Left colon (tissue), 2 donors: ENCODE measurements around the gene CLASP1. TPM values are rescaled to one million over a fixed set of nuclear protein-coding genes. Genes with fewer than 3 reads are reported as not detected.
A peak's percentile ranks its signal among the peaks of the same experiment; 100 is the strongest.
"Not testable (repeated sequence)": the region's sequence is repeated elsewhere in the genome, so short reads cannot be mapped to it uniquely, and the experiment has no call there.

ENCODE experiments used
- ATAC-seq: fragments of 200-7000 bp; cut with Tn5 transposase; one replicate; pipeline ENCODE4 v1.9.1; 2020; ENCODE audit warnings: mild to moderate bottlenecking, moderate library complexity
- DNase-seq, 2 donors: peaks; one replicate each; pipeline ENCODE4 v3.0.0-alpha.2; 2020
- intact Hi-C, 2 donors: fragments of 100-400 bp; cut with DNase I in 1 of 2; cut with micrococcal nuclease in 1 of 2; formaldehyde crosslinking; loops; one replicate each; pipeline versions ENCODE4 v1.11.2 to v1.14.0; 2022; cut with DNase I, micrococcal nuclease
- total RNA-seq, 2 donors: library from RNA; stranded (reverse); fragmentation: NEBNext Ultra II Directional; extraction: Animal tissue kit (Norgen Biotek cat#: 25700); gene quantifications; one replicate each; pipeline ENCODE4 v1.2.1, GENCODE V29; 2021
- donor health status: DM: no; HTN: no; CAD: no.
- donor health status: DM: yes; HTN: yes; CAD: no.

CLASP1 gene
- total RNA-seq, 2 donors from 2014 or later: 33.8 to 36.1 TPM

GRCh38 chr2:121501031-121501430 lies 148.2 kb downstream of the CLASP1 start:
- DNase-seq (no peak), ATAC-seq (no peak)
- intact Hi-C loops: no loop called here

DNA sequence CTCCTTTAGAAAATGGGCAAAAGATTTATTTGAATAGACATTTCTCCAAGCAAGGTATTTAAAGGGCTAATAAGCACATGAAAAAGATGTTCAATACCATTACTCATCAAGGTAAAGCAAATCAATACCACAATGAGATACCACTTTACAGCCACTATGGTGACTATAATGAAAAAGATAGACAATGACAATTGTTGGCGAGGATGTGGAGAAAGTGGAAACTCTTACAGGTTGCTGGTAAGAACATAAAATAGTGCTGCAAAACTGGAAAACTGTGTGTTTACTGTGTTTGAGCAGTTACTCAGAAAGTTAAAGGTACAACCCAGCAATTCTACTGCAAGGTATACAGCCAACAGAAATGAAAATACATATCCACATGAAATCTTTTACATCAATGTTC lies 150.5 kb downstream of the CLASP1 start:
- intact Hi-C loops: no loop called here
- ATAC-seq (no peak), DNase-seq (no peak)

DNA sequence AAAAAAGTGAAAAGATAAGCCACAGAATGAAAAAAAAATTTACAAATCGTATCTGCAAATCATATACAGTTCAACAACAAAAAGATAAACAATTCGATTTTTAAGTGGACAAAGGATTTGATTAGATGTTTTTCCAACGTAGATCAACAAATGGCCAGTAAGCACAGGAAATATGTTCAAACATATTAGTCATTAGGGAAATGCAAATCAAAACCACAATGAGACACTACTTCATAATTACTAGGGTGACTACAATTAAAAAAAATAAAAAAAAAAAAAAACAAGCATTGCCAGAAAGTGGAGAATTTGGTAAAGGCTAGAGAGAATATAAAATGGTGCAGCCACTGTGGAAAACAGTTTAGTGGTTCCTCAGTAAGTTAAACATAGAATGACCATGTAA lies 156.9 kb downstream of the CLASP1 start:
- DNase-seq (no peak), ATAC-seq (no peak)
- intact Hi-C loops: no loop called here

DNA sequence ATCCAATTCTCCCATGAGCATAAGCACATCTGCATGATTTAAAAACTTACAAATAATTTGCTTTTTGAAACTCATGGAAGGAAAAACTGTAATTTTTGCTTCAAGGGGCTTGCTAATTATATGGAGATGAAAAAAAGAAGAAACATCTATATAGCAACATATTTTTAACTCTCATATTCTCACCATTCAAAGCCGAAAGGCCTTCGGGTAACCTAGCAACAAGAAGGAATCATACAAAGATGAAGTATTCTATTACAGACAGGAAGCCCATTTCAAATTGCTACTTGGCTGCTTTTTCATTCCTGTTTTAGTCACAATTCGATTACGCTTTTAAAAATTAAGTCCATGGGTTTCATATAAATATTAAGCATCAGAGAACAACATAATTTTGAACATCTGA lies 157.7 kb downstream of the CLASP1 start:
- DNase-seq: no peak
- intact Hi-C loops: no loop called here
- no peak for ATAC-seq

DNA sequence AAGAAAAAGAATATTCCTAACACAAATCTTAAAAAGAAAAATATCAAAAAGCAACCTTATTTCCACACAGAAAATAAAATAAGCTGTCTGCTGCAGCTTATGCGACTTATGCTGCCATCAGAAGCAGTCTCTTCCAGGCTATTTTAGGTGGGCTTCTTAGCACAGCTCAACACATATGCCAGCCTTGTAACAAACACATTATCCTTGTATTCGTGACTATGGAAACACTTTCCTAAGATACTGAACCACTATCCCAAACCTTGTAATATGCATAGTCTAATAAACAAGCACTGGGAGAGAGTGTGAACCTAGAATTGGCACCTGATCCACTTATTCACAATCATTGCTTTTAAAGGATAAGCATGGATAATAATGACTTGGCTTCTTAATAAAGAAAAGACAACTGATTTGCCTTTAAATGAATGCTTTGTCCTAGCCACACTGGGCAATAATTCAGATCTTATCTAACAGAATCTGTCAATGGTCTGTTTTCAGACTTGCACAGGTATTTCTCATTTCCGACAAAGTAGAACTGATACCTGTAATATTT lies 158.6 kb downstream of the CLASP1 start:
- DNase-seq (no peak), ATAC-seq (no peak)
- intact Hi-C loops: no loop called here

GRCh38 chr2:121489911-121490583 lies 159.2 kb downstream of the CLASP1 start:
- DNase-seq (no peak), ATAC-seq (no peak)
- intact Hi-C loops: no loop called here

DNA sequence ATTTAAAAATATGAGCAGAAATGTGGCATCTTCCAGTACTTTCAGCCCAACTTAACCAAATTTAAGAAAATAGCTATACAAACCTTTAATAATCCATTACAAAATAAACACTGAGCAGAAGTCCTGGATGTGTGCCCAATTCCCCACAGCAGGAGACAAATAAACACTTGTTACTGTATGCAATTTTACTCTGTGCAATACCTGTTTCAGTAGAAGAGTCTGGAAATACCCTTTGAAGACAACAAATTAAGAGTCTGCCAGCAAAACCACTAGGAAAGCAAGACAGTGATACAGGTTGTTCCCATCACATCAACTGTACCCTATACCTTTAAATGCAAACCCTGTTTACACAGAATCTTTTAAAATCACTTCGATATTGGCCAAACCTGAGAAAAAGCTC lies 160.0 kb downstream of the CLASP1 start:
- ATAC-seq (no peak), DNase-seq (no peak)
- intact Hi-C loops: no loop called here

DNA sequence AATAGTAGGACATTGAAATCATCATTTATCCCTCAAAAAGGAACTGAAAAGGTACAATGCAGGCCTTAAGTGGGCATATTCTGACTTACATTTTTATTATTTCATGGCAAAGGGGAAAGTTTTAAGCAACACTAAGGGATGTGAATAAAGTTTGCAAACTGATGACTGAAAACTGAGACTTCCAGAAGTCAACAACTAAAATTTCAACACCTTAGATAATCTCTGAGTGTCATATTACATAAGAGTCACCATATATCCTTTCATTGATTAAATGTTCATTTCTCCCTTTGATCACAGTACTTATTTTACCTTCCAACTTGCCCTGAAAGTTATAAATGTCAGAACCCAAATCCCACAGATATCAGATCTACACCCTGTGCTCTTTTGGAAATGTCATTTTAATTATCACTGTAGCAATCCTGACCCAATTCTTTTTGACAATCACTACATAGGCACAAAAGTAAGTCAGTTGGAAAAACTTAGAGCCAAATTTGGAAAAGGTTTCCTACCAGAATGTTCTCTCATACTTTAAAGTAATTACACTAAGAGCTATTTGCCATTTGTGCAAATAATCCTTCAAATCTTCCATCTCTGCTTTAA lies 163.0 kb downstream of the CLASP1 start:
- intact Hi-C loops: no loop called here
- ATAC-seq (no peak), DNase-seq (no peak)

DNA sequence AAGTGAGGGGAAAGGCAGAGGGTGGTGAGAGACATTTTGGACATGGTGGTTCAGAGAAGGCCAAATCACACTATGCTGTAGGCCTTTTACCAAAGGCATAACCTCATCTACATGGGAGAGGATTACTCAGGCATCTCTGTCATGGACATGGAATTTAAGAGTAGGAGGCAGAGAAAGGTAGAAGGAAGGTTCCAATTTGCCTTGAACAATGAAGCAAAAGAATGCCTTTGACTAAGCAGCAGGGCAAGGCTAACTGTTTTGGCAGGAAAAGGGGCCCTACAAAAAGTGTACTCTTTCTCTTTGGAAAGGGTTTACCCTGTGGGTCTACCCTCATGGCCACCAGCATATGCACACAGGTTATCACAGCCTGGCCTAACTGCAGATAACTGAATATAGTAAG lies 164.2 kb downstream of the CLASP1 start:
- DNase-seq (no peak), ATAC-seq (no peak)
- intact Hi-C loops: no loop called here

- intact Hi-C loops: no loop called here
- ATAC-seq (no peak), DNase-seq (no peak)
These were observed 165.4 kb downstream of the CLASP1 start for GRCh38 chr2:121483846-121484245.

DNA sequence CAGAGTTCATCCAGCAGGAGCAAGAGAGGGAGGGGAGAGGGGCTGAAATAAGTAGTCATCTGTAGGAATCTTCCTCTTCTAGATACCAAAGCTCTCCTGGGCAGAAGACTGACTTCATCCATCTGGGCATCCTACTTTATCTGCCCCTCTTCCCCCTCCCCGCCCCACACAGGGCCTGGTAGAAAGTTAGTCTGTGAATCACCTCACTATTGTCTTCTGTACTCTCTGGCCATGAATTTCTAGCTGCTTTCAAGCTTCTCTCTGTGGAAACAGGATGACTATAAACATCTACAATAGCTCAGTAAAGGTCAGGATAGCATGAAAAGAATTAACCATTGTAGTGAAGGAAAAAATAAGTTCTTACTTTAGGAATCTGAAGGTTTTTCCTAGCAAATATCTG lies 166.2 kb downstream of the CLASP1 start:
- DNase-seq (no peak), ATAC-seq (no peak)
- intact Hi-C loops: no loop called here

GRCh38 chr2:121480826-121481225 lies 168.4 kb downstream of the CLASP1 start:
- intact Hi-C loops: no loop called here
- DNase-seq (peak in 1 of 2 donors; percentile 11), ATAC-seq (no peak)

- peak; percentile 98 for ATAC-seq
- DNase-seq: peak; percentile 65 to 76
- intact Hi-C loops: no loop called here
These were observed 169.3 kb downstream of the CLASP1 start for GRCh38 chr2:121479882-121480522.

DNA sequence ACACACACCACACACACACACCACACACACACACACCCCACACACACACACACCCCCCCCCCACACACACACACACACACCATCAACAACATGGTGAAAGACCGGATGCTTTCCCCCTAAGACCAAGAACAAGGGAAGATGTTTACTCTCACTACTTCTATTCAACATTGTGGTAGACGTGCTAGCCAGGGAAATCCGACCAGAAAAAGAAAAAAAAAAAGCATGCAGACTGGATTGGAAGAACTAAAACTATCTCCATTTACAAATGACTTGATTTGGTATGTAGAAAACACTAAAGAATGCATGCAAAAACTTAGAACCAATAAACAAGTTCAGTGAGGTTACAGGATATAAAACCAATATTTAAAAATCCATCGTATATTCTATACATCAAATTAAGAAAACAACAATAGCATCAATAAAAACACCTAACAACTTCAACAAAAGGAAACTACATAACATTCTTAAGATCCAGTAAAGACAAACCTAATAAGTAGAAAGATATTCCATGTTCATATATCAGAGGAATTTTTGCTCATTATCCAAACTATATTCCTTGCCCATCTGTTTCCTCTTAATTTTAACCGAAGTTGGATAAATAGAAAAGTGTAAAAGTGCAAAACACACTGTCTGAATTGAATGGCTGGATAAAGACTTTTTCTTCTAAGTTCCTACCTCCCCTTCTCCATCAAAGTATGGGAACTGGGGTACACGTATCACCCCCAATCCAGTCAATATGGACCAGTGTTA lies 170.1 kb downstream of the CLASP1 start:
- intact Hi-C loops: no loop called here
- ATAC-seq (no peak), DNase-seq (no peak)

GRCh38 chr2:121478358-121478995 lies 170.8 kb downstream of the CLASP1 start:
- not testable (repeated sequence) for DNase-seq

GRCh38 chr2:121476684-121477083 lies 172.6 kb downstream of the CLASP1 start:
- ATAC-seq (no peak), DNase-seq (no peak)
- intact Hi-C loops: no loop called here

More at GRCh38 chr2:121478358-121478995, 170.8 kb downstream of the CLASP1 start:
- intact Hi-C loops, ATAC-seq: not testable (repeated sequence)

DNA sequence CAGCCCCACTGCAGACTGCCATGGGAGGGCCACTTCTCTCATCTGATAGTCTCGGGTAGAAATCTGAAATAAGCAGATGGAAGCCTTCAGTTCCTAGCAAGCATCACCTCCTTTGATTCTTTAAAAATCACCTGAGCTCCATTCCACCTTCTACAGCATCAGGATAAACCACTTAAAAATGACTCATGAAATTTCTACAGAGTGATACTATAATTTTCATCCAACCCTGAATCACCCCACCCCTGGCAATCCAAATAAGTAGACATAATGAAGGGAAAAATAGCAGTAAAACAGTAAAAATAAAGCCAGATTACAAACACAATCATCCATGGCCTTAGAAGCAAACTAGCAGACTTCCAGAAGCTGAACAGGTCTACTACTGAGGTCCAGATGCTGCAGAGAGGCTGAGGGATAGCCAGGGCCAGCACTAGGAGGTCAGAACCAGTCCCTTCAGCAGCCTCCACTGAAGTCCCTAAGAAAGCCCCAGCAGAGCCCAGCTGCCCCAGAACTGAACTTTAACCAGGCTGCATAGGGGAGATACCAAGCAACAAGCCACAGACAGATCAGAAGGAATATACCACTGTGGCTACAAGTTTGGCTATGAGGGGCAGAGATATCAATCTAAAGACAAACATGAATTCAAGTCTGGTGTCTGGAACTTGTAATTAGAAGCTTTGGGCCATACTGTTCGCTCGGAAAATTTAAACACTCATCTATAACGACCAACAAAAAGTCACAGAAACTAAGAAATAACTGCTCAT lies 173.3 kb downstream of the CLASP1 start:
- no peak for DNase-seq
- no peak for ATAC-seq
- intact Hi-C loops: no loop called here

GRCh38 chr2:121473512-121473911 lies 175.8 kb downstream of the CLASP1 start:
- DNase-seq: no peak
- ATAC-seq: no peak

More at GRCh38 chr2:121473512-121473911, 175.8 kb downstream of the CLASP1 start:
- intact Hi-C loops: no loop called here
